ENCODE data around the gene PLB1. TPM values are rescaled to one million over a fixed set of nuclear protein-coding genes. Genes with fewer than 3 reads are reported as not detected.

PLB1 gene
- total RNA-seq, 2 donors from 2014 or later, result 2.1 to 3.0 TPM

DNA sequence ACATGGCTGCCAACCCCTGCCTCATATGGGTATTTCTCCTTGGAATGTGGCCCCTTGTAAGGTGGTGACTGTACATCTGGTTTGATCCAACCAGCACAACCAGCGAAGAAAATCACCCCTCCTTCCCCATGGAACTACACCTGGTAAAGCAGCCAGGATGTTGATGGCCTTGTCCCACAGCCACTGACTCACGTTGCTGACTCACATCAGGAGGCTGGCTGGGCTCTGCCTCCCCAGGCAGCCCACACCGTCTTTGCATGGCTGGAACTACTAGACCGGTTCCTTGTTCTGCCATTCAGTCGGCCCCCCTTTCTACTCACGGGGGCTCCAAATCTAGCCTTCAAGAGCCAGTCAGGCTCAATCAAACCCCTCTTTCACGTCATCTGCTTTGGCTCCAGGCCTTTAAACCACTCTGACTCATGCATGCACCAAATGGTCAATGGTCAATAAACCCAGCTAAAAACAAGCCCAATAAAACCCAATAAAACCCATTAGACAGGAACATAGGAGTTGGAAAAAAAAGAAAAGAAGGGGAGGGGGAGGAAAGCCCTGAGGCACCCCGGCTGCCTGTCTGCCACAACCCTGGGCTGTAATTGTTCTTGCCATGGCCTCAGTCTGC, 114.8 kb downstream of the PLB1 start:
- H3K4me3 ChIP-seq, result no peak overlapping the region
- no peaks in the 10 kb centered on the region for H3K9me3 ChIP-seq
- H3K27me3 ChIP-seq, result no peaks in the 10 kb centered on the region
- no peak for DNase-seq (ENCODE audit: low spot score)
- no peaks in the 10 kb centered on the region for H3K36me3 ChIP-seq
- no peak overlapping the region for H3K27ac ChIP-seq
- TF ChIP-seq, protein P1, sequence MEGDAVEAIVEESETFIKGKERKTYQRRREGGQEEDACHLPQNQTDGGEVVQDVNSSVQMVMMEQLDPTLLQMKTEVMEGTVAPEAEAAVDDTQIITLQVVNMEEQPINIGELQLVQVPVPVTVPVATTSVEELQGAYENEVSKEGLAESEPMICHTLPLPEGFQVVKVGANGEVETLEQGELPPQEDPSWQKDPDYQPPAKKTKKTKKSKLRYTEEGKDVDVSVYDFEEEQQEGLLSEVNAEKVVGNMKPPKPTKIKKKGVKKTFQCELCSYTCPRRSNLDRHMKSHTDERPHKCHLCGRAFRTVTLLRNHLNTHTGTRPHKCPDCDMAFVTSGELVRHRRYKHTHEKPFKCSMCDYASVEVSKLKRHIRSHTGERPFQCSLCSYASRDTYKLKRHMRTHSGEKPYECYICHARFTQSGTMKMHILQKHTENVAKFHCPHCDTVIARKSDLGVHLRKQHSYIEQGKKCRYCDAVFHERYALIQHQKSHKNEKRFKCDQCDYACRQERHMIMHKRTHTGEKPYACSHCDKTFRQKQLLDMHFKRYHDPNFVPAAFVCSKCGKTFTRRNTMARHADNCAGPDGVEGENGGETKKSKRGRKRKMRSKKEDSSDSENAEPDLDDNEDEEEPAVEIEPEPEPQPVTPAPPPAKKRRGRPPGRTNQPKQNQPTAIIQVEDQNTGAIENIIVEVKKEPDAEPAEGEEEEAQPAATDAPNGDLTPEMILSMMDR (IDR thresholded peaks at IDR 0.05), result no peak
- H3K4me1 ChIP-seq, result peaks cover 0 to 21% of the 10 kb centered on the region in 2 donors

GRCh38 chr2:28612131-28612812, 116.4 kb downstream of the PLB1 start:
- H3K4me1 ChIP-seq, result peaks cover 0 to 12% of the 10 kb centered on the region in 2 donors
- H3K36me3 ChIP-seq, result no peaks in the 10 kb centered on the region
- no peaks in the 10 kb centered on the region for H3K9me3 ChIP-seq
- no peak overlapping the region for H3K4me3 ChIP-seq
- no peak overlapping the region for H3K27ac ChIP-seq
- DNase-seq (ENCODE audit: low spot score), result no peak
- no peaks in the 10 kb centered on the region for H3K27me3 ChIP-seq
- TF ChIP-seq, protein P1 (IDR thresholded peaks at IDR 0.05), result no peak

DNA sequence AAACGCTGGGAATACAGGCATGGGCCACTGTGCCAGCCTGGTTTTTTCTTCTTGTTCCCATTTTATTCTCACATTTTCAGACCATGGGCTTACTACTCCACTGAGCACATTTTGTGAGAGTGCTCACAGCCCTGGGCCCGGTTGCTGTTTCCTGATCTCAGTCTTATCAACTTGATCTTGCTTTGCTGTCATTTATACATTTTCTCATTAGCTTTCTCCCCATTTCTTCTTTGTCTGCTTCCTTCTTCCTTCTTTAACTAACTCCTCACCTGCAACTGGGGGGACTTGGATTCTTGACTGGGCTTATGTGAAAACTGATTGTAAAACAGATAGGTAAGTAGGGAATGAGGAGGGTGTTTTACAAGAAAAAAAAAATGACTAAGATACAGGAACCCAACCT, 117.3 kb downstream of the PLB1 start:
- no peak for DNase-seq (ENCODE audit: low spot score)
- Histone ChIP-seq H3K4me1 (peaks cover 0 to 5% of the 10 kb centered on the region in 2 donors), H3K36me3 (no peaks in the 10 kb centered on the region), H3K4me3 (no peak overlapping the region), H3K27ac (no peak overlapping the region), H3K27me3 (no peaks in the 10 kb centered on the region), H3K9me3 (no peaks in the 10 kb centered on the region)
- TF ChIP-seq, protein P1 (IDR thresholded peaks at IDR 0.05), result no peak

GRCh38 chr2:28613633-28614501, 118.0 kb downstream of the PLB1 start:
- no peaks in the 10 kb centered on the region for H3K4me1 ChIP-seq
- H3K27me3 ChIP-seq, result no peaks in the 10 kb centered on the region
- TF ChIP-seq, protein P1 (IDR thresholded peaks at IDR 0.05), result no peak
- no peak for DNase-seq (ENCODE audit: low spot score)
- H3K36me3 ChIP-seq, result no peaks in the 10 kb centered on the region
- no peak overlapping the region for H3K27ac ChIP-seq
- H3K4me3 ChIP-seq, result no peak overlapping the region
- H3K9me3 ChIP-seq, result no peaks in the 10 kb centered on the region

GRCh38 chr2:28615706-28616105, 119.8 kb downstream of the PLB1 start:
- no peak for DNase-seq (ENCODE audit: low spot score)
- TF ChIP-seq, protein P1 (IDR thresholded peaks at IDR 0.05), result no peak
- H3K27ac ChIP-seq, result no peak overlapping the region
- peaks cover 0 to 6% of the 10 kb centered on the region in 2 donors for H3K4me1 ChIP-seq
- no peak overlapping the region for H3K4me3 ChIP-seq
- H3K36me3 ChIP-seq, result no peaks in the 10 kb centered on the region
- no peaks in the 10 kb centered on the region for H3K27me3 ChIP-seq
- H3K9me3 ChIP-seq, result no peaks in the 10 kb centered on the region

All from right atrium auricular region (tissue), 2 donors.